Neural progenitor cell (in vitro differentiated cells): Measurements from ENCODE around the gene NIT1. TPM values are rescaled to one million over a fixed set of nuclear protein-coding genes. Genes with fewer than 3 reads are reported as not detected.

Experiments
- DNase-seq: peaks from one replicate; pipeline ENCODE4 v3.0.0-alpha.2; 2016; ENCODE audit warnings: low spot score
- H2AFZ ChIP-seq: fragments of 200-600 bp; sonication (generic); replicated peaks from 2 replicates; pipeline ENCODE4 v1.6.1; 2016; ENCODE audit warnings: antibody characterized with exemption
- H3F3A ChIP-seq: fragments of 200-600 bp; sonication (generic); 2 replicates; pipeline ENCODE4 v1.6.1; 2016; ENCODE audit warnings: antibody characterized with exemption, low read depth
- H3K27ac ChIP-seq: fragments of 200-600 bp; sonication (generic); 2 replicates; pipeline ENCODE4 v1.5.1; 2016; ENCODE audit warnings: mild to moderate bottlenecking
- H3K27me3 ChIP-seq: fragments of 200-600 bp; sonication (generic); 2 replicates; pipeline ENCODE4 v1.6.1; 2016; ENCODE audit warnings: mild to moderate bottlenecking, moderate library complexity
- H3K36me3 ChIP-seq: fragments of 200-600 bp; sonication (generic); 2 replicates; pipeline ENCODE4 v1.5.1; 2016
- H3K4me1 ChIP-seq: fragments of 200-600 bp; sonication (generic); 2 replicates; pipeline ENCODE4 v1.6.1; 2016; ENCODE audit warnings: mixed run types
- H3K4me2 ChIP-seq: fragments of 200-600 bp; sonication (generic); 2 replicates; pipeline ENCODE4 v1.6.1; 2016
- H3K4me3 ChIP-seq: fragments of 200-600 bp; sonication (generic); 2 replicates; pipeline ENCODE4 v1.5.1; 2016
- H3K79me2 ChIP-seq: fragments of 200-600 bp; sonication (generic); 2 replicates; pipeline ENCODE4 v1.6.1; 2016; ENCODE audit warnings: low read depth
- H3K9ac ChIP-seq: fragments of 200-600 bp; sonication (generic); 2 replicates; pipeline ENCODE4 v1.6.1; 2016
- H3K9me3 ChIP-seq: fragments of 200-600 bp; sonication (generic); 2 replicates; pipeline ENCODE4 v1.5.1; 2016; ENCODE audit warnings: low read depth
- H4K20me1 ChIP-seq: fragments of 200-600 bp; sonication (generic); 2 replicates; pipeline ENCODE4 v1.6.1; 2016; ENCODE audit warnings: low read depth
- H3K27ac Mint-ChIP-seq: 3 replicates; pipeline ENCODE4 v1.8.0; 2021; ENCODE audit warnings: mixed read lengths
- H3K27me3 Mint-ChIP-seq: 2 replicates; pipeline ENCODE4 v1.8.0; 2022; ENCODE audit warnings: low read depth, mild to moderate bottlenecking, inconsistent platforms, moderate library complexity, mixed read lengths; ENCODE audit not compliant: insufficient read depth
- H3K36me3 Mint-ChIP-seq: 3 replicates; pipeline ENCODE4 v1.8.0; 2021; ENCODE audit warnings: mixed read lengths
- H3K4me1 Mint-ChIP-seq: 3 replicates; pipeline ENCODE4 v1.8.0; 2021; ENCODE audit warnings: mixed read lengths
- H3K4me3 Mint-ChIP-seq: 3 replicates; pipeline ENCODE4 v1.8.0; 2021; ENCODE audit warnings: mild to moderate bottlenecking, moderate library complexity, mixed read lengths
- H3K9me3 Mint-ChIP-seq: 3 replicates; pipeline ENCODE4 v1.8.0; 2020; ENCODE audit warnings: mixed read lengths
- EZH2 ChIP-seq: fragments of 200-600 bp; sonication (generic); IDR thresholded peaks from 2 replicates; pipeline ENCODE4 v1.6.1; 2017; ENCODE audit warnings: antibody characterized with exemption, mild to moderate bottlenecking, moderate library complexity
- EZH2phosphoT487 ChIP-seq: fragments of 200-600 bp; sonication (generic); IDR thresholded peaks from 2 replicates; pipeline ENCODE4 v1.6.1; 2017; ENCODE audit warnings: antibody characterized with exemption
- total RNA-seq: library from RNA; depleted of rRNA; stranded (reverse); fragments of >200 nt; gene quantifications from 2 replicates; pipeline ENCODE4 v1.2.3, GENCODE V29; 2015; ENCODE audit warnings: low replicate concordance
- TF ChIP-seq, protein P1 (sequence below): fragments of 200-600 bp; sonication (generic); IDR thresholded peaks from 2 replicates; pipeline ENCODE4 v1.5.1; 2017; ENCODE audit warnings: antibody characterized with exemption, mild to moderate bottlenecking

The NIT1 gene
- total RNA-seq, 1 donor from 2014 or later: 39.5 TPM

DNA sequence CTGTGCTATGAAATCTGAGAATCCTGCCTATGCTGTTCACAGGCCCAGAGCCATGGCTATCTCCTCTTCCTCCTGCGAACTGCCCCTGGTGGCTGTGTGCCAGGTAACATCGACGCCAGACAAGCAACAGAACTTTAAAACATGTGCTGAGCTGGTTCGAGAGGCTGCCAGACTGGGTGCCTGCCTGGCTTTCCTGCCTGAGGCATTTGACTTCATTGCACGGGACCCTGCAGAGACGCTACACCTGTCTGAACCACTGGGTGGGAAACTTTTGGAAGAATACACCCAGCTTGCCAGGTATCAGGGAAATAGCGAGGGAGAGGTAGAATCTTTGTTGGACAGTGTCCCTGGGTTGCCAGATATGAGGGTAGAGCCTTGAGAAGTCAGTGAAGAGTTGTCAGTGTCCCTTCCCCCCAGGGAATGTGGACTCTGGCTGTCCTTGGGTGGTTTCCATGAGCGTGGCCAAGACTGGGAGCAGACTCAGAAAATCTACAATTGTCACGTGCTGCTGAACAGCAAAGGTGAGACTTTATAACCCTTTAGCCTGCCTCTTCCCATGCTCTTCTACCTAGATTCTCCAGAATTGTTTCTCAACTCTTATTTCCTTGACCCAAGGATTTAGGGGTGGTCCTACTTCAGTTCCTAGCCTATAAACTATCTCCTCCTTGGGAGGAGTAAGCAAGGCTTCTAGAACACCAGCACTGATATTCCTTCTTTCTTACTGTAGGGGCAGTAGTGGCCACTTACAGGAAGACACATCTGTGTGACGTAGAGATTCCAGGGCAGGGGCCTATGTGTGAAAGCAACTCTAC, 1.4 kb downstream of the NIT1 start:
- Histone ChIP-seq H3K79me2 (peaks cover 51% of the 10 kb centered on the region), H2AFZ (no peak overlapping the region), H3K36me3 (no peaks in the 10 kb centered on the region), H3K4me2 (peak overlapping the region; percentile 92), H3F3A (peaks cover 32% of the 10 kb centered on the region), H4K20me1 (peaks cover 13% of the 10 kb centered on the region), H3K9me3 (no peaks in the 10 kb centered on the region), H3K4me3 (peak overlapping the region; percentile 72), H3K27me3 (no peaks in the 10 kb centered on the region), H3K27ac (no peak overlapping the region), H3K4me1 (peaks cover 11% of the 10 kb centered on the region), H3K9ac (no peak overlapping the region)
- peak; percentile 58 for DNase-seq
- Mint-ChIP-seq H3K27ac (no peak overlapping the region), H3K4me3 (peak overlapping the region; percentile 97), H3K36me3 (peaks cover 25% of the 10 kb centered on the region), H3K27me3 (peaks cover 7% of the 10 kb centered on the region), H3K9me3 (no peaks in the 10 kb centered on the region), H3K4me1 (peaks cover 27% of the 10 kb centered on the region)
- TF ChIP-seq, protein P1, sequence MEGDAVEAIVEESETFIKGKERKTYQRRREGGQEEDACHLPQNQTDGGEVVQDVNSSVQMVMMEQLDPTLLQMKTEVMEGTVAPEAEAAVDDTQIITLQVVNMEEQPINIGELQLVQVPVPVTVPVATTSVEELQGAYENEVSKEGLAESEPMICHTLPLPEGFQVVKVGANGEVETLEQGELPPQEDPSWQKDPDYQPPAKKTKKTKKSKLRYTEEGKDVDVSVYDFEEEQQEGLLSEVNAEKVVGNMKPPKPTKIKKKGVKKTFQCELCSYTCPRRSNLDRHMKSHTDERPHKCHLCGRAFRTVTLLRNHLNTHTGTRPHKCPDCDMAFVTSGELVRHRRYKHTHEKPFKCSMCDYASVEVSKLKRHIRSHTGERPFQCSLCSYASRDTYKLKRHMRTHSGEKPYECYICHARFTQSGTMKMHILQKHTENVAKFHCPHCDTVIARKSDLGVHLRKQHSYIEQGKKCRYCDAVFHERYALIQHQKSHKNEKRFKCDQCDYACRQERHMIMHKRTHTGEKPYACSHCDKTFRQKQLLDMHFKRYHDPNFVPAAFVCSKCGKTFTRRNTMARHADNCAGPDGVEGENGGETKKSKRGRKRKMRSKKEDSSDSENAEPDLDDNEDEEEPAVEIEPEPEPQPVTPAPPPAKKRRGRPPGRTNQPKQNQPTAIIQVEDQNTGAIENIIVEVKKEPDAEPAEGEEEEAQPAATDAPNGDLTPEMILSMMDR: peak; percentile 43
- no peak for TF ChIP-seq EZH2phosphoT487

DNA sequence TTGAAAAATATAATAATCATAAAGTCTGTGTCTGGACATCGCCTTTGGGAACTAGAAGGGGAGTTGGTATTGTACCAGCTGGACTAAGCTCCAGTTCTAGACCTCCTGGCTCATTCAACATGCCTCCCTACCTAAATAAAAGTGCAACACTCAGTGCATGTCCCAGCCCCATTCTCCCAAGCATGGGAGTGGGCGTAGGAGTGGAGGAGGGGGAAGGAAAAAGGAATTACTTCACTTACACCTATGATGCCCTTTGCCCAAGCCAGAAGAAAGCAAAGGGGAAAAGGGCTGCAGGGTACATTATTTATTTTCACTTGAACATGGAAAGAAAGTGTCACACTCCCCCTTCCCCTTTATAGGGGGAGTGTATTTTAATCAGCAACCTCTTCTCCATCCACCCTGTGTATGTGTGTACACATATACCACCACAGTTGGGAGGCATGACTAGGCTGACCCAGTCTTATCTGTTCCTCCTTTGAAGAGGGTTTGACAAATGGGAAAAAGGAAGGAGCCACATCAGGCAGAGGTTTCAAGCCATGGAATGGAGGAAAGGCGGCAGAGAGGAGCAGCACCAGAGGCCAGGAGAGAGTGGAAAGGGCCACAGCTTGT, 3.2 kb downstream of the NIT1 start:
- no peak overlapping the region for H2AFZ ChIP-seq
- H3K4me3 ChIP-seq: no peak overlapping the region
- no peaks in the 10 kb centered on the region for H3K27me3 ChIP-seq
- DNase-seq: no peak
- Mint-ChIP-seq H3K36me3 (peaks cover 30% of the 10 kb centered on the region), H3K4me1 (peaks cover 27% of the 10 kb centered on the region), H3K9me3 (no peaks in the 10 kb centered on the region), H3K27me3 (peaks cover 6% of the 10 kb centered on the region), H3K4me3 (no peak overlapping the region), H3K27ac (no peak overlapping the region)
- no peak overlapping the region for H3K9ac ChIP-seq
- H3K36me3 ChIP-seq: no peaks in the 10 kb centered on the region
- peaks cover 46% of the 10 kb centered on the region for H3K79me2 ChIP-seq
- H3K9me3 ChIP-seq: no peaks in the 10 kb centered on the region
- TF ChIP-seq, protein P1: no peak
- TF ChIP-seq EZH2: no peak
- no peak for TF ChIP-seq EZH2phosphoT487
- peaks cover 11% of the 10 kb centered on the region for H3K4me1 ChIP-seq
- H3K4me2 ChIP-seq: no peak overlapping the region
- H4K20me1 ChIP-seq: peaks cover 23% of the 10 kb centered on the region
- peaks cover 32% of the 10 kb centered on the region for H3F3A ChIP-seq
- no peak overlapping the region for H3K27ac ChIP-seq

DNA sequence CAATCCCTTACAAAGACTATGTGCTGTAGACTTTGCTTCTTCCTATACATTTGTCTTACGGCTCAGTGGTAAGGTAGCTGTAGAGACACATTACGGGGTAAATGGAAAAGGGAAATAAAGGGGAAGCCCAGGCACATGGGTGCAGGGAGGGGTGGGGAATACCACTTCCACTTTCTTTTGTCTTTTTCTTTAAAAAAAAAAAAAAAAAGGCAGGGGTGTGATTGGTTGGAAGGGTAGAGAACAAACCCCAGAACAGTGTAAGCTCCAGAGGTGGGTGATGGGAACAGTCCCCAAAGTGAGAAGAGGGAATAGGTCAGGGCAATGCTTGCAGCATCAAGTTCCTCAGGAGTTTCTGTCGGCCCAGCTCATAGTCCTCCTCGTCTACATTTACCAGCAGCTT, 3.9 kb downstream of the NIT1 start:
- Mint-ChIP-seq H3K27ac (no peak overlapping the region), H3K4me1 (peaks cover 26% of the 10 kb centered on the region), H3K4me3 (no peak overlapping the region), H3K27me3 (peaks cover 6% of the 10 kb centered on the region), H3K36me3 (peaks cover 32% of the 10 kb centered on the region), H3K9me3 (no peaks in the 10 kb centered on the region)
- no peak for DNase-seq
- peaks cover 46% of the 10 kb centered on the region for H3K79me2 ChIP-seq
- no peaks in the 10 kb centered on the region for H3K36me3 ChIP-seq
- no peaks in the 10 kb centered on the region for H3K27me3 ChIP-seq
- peaks cover 32% of the 10 kb centered on the region for H3F3A ChIP-seq
- H4K20me1 ChIP-seq: peaks cover 23% of the 10 kb centered on the region
- H3K4me2 ChIP-seq: no peak overlapping the region
- no peak overlapping the region for H3K4me3 ChIP-seq
- no peak overlapping the region for H3K9ac ChIP-seq
- H3K27ac ChIP-seq: no peak overlapping the region
- no peak overlapping the region for H2AFZ ChIP-seq
- no peak for TF ChIP-seq EZH2
- TF ChIP-seq, protein P1: no peak
- no peak for TF ChIP-seq EZH2phosphoT487
- peaks cover 11% of the 10 kb centered on the region for H3K4me1 ChIP-seq
- no peaks in the 10 kb centered on the region for H3K9me3 ChIP-seq
